Activated CD8-positive, alpha-beta memory T cell treated with anti-CD3 and anti-CD28 coated beads for 36 hours (primary cell): Measurements from ENCODE around the gene TMEM121B. TPM values are rescaled to one million over a fixed set of nuclear protein-coding genes. Genes with fewer than 3 reads are reported as not detected.

Source experiments
- CTCF ChIA-PET: fragments of 350-600 bp; sonication (Branson Sonifier 250); formaldehyde crosslinking; loops from one replicate; lab custom pipeline; 2021; ENCODE audit warnings: antibody characterized with exemption; lab: Charles Lee
- POLR2A ChIA-PET: fragments of 350-600 bp; sonication (Branson Sonifier 250); formaldehyde crosslinking; loops from one replicate; lab custom pipeline; 2021; ENCODE audit warnings: antibody characterized with exemption; lab: Charles Lee
- total RNA-seq, 2 experiments: library from RNA; stranded (reverse); gene quantifications; one replicate each; pipeline ENCODE4 v1.2.3, GENCODE V29; 2021

The TMEM121B gene
- total RNA-seq, 2 experiments from 2014 or later, result 0.13 to 0.15 TPM

DNA sequence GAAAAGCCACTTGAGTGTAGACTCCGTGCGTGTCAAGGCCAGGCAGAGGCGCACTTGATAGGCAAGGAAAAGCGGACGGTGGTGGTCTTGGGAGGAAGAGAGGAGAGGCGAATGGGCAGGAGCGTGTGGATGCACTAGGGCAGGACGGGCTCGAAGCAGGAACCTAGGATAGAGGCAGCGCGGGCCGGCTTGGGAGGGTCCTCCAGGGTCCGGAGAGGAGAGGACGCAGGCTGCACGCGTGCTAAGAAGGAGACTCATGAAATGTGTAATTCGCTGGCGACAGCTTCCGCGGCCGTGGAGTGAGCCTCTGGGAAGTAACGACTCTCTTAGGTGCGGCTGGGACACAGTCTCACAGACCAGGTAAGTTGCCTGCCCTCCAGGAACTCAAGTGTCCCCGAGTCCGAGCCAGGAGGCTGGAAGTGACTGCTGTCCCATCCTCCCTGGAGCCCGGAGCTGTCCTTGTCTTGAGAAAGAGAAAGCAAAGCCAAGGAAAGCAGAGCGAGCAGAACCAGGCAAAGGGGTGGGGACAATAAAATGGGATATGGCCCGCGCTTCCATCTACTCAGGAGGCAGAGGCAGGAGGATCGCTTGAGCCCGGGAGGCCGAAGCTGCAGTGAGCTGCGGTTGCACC, 37.2 kb downstream of the TMEM121B start:
- ChIA-PET POLR2A (interaction anchor here (1.0 kb wide), 1 partner anchor 8 kb away, joined by 3 read pairs; no protein-coding TSS in a partner anchor), CTCF (interaction anchor here (1.1 to 1.7 kb wide), 2 partner anchors 10 to 26 kb away, joined by 3 to 5 read pairs; no protein-coding TSS in a partner anchor)

DNA sequence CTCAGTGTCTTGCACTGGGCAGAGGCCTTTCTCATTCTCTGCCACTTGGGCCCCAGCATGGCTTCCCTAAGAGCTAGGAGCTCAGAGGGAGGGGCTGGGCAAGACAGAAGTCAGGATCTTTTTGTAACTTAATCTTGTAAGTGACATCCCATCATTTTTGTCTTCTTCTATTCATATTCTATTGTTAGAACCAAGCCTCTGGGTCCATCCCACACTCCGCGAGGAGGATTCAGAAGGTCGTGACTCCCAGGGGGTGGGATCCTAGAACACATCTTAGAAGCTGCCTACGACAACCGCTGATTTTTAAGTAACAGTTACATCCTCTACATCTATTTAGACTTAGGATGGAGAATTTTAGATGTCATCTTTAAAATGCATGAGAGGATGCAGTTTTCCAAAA, 37.9 kb downstream of the TMEM121B start:
- ChIA-PET POLR2A (no interaction called here), CTCF (interaction anchor here (1.1 to 1.7 kb wide), 2 partner anchors 9 to 25 kb away, joined by 3 to 5 read pairs; no protein-coding TSS in a partner anchor)

DNA sequence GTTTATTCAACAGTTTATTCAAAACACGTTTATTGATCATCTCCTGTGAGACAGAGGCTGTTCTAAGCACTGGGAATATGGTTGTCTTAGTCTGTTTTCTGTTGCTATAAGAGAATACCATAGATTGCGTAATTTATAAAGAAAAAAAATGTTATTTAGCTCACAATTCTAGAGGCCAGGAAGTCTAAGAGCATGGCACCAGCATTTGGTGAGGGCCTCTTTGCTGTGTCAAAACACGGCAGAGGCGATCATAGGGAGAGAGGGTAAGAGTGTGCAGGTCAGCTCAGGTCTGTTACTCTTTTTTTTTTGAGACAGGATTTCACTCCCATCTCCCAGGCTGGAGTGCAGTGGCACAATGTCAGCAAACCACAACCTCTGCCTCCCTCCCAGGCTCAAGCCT, 41.6 kb downstream of the TMEM121B start:
- CTCF ChIA-PET, result interaction anchor here (0.7 to 1.5 kb wide), 2 partner anchors 92 to 117 kb away, joined by 4 to 5 read pairs; no protein-coding TSS in a partner anchor
- POLR2A ChIA-PET, result no interaction called here

DNA sequence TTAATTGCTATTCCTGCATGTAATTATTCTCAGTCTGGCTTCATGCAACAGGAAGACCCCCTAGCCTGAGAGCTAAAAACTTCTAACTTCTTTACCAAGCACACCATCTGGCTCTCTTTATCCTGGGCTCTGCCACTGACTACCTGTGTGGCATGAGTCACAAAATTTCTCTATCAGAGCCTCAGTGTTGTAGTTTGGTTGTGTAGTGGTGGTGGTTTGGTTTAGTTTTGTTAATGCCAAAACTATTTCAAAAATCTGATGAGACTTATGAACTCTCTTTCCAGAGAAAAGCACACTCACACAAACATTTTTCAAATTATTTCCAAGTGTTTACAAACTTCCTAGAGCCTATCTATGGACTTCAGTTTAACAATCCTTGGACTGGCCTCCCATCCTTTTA, 43.9 kb downstream of the TMEM121B start:
- ChIA-PET CTCF (interaction anchor here (0.7 to 1.7 kb wide), 3 partner anchors 19 to 94 kb away, joined by 3 to 9 read pairs (median 3); no protein-coding TSS in a partner anchor), POLR2A (no interaction called here)

DNA sequence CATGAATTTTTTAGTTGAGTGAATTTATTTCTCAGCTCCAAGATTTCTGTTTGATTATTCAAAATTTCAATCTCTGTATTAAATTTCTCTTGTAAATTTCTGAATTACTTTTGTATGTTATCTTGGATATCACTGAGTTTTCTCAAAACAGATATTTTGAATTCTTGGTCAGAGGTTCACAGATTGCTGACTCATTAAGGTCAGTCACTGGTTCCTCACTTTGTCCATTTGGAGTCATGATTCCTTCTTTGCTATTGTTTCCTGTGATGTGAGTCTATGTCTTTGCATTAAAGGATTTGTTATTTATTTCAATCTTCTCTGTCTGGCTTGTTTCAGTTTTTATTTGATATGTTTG, 46.5 kb downstream of the TMEM121B start:
- POLR2A ChIA-PET, result interaction anchor here (1.7 kb wide), 1 partner anchor 97 kb away, joined by 5 read pairs; no protein-coding TSS in a partner anchor
- CTCF ChIA-PET, result interaction anchor here (0.6 to 2.9 kb wide), 12 partner anchors 9 to 668 kb away, joined by 3 to 14 read pairs (median 4); no protein-coding TSS in a partner anchor

DNA sequence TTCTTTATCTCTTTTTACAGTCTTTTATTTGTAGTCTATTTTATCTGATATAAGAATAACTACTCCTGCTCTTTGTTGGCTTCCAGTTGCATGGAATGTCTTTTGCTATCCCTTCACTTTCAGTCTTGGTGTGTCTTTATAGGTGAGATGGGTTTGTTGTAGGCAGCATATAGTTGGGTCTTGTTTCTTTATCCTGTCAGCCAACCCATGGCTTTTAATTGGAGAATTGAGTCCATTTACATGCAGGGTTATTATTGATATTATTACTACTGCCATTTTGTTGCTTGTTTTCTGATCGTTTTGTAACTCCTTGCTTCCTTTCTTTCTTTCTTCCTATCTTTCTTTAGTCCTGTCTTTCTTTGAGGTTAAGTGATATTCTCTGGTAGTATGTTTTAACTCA, 48.3 kb downstream of the TMEM121B start:
- CTCF ChIA-PET, result interaction anchor here (1.7 kb wide), 1 partner anchor 99 kb away, joined by 5 read pairs; no protein-coding TSS in a partner anchor
- POLR2A ChIA-PET, result no interaction called here

Other genes with a start within 250 kb of the TMEM121B start
- not detected for gene GAB4, start 113.1 kb downstream of the TMEM121B start, total RNA-seq
- gene IL17RA, start 36.4 kb downstream of the TMEM121B start, total RNA-seq, result 10 to 100 TPM; 18.7 to 20.4 TPM
- 10 to 100 TPM; 56.3 to 57.4 TPM for gene HDHD5, start 37.9 kb upstream of the TMEM121B start, total RNA-seq
- gene ADA2, start 98.1 kb upstream of the TMEM121B start, total RNA-seq, result 1 to 10 TPM; 2.6 to 3.5 TPM
- gene CECR2, start 248.1 kb upstream of the TMEM121B start, total RNA-seq, result not detected